IMR-90 (cell line): ENCODE data around the gene CDC42EP3.

ENCODE experiments used
- CEBPB ChIP-seq: IDR thresholded peaks from 2 replicates; pipeline ENCODE4 v1.6.1; 2012; ENCODE audit warnings: low read depth, low read length, improper control_type of control experiment
- CHD1 ChIP-seq: IDR thresholded peaks from 2 replicates; pipeline ENCODE4 v1.6.1; 2012; ENCODE audit warnings: low read depth, low read length, improper control_type of control experiment
- CTCF ChIP-seq: conservative IDR thresholded peaks from 2 replicates; pipeline ENCODE4 v1.5.1; 2012; ENCODE audit warnings: mild to moderate bottlenecking, low read depth, low read length, improper control_type of control experiment
- FOS ChIP-seq: fragments of 150-350 bp; IDR thresholded peaks from 2 replicates; pipeline ENCODE4 v1.6.1; 2016; ENCODE audit warnings: low read depth, low read length
- MXI1 ChIP-seq: IDR thresholded peaks from 2 replicates; pipeline ENCODE4 v1.6.1; 2012; ENCODE audit warnings: low read depth, mild to moderate bottlenecking, low read length, moderate library complexity, borderline replicate concordance
- NFE2L2 ChIP-seq: fragments of 150-350 bp; IDR thresholded peaks from 2 replicates; pipeline ENCODE4 v1.6.1; 2016; ENCODE audit warnings: low read depth, mild to moderate bottlenecking, low read length
- POLR2A ChIP-seq: IDR thresholded peaks from 2 replicates; pipeline ENCODE4 v1.6.1; 2012; ENCODE audit warnings: mild to moderate bottlenecking, low read depth, low read length
- RCOR1 ChIP-seq: IDR thresholded peaks from 2 replicates; pipeline ENCODE4 v1.6.1; 2012; ENCODE audit warnings: mild to moderate bottlenecking, low read length, improper control_type of control experiment; ENCODE audit not compliant: insufficient replicate concordance
- SMC3 ChIP-seq: fragments of 150-350 bp; IDR thresholded peaks from 2 replicates; pipeline ENCODE4 v1.6.1; 2016; ENCODE audit warnings: low read depth, mild to moderate bottlenecking, antibody characterized with exemption, low read length, moderate library complexity
- TF ChIP-seq, protein P1 (sequence below): fragments of 150-350 bp; IDR thresholded peaks from 2 replicates; pipeline ENCODE4 v1.6.1; 2017; ENCODE audit warnings: mild to moderate bottlenecking, antibody characterized with exemption, low read length, low read depth
- TF ChIP-seq, protein P2 (sequence below): fragments of 150-350 bp; IDR thresholded peaks from 2 replicates; pipeline ENCODE4 v1.6.1; 2016; ENCODE audit warnings: low read depth, mild to moderate bottlenecking, low read length, moderate library complexity, borderline replicate concordance

DNA sequence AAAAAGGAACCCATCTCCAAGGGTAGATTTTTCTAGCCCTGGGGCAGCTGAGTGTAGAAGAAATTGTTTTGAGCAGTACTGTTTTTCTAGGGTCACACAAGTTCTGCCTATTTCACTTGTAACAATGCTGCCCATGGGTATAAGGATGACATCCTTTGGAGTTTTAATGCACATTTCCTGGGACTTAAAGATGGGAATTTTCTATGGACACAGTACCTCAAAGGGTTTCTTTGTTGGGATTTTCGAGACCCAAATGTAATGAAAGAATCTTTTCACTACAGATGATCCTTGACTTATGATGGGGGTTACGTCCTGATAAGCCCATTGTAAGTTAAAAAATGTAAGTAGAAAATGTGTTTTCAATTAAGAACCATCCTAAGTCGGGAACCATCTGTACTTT is 31.8 kb downstream of the CDC42EP3 start:
- TF ChIP-seq POLR2A (no peak), NFE2L2 (no peak), CTCF (no peak), RCOR1 (no peak), SMC3 (no peak), FOS (no peak), CHD1 (no peak), MXI1 (no peak), CEBPB (no peak)
- TF ChIP-seq, protein P1, sequence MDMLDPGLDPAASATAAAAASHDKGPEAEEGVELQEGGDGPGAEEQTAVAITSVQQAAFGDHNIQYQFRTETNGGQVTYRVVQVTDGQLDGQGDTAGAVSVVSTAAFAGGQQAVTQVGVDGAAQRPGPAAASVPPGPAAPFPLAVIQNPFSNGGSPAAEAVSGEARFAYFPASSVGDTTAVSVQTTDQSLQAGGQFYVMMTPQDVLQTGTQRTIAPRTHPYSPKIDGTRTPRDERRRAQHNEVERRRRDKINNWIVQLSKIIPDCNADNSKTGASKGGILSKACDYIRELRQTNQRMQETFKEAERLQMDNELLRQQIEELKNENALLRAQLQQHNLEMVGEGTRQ: no peak
- TF ChIP-seq, protein P2, sequence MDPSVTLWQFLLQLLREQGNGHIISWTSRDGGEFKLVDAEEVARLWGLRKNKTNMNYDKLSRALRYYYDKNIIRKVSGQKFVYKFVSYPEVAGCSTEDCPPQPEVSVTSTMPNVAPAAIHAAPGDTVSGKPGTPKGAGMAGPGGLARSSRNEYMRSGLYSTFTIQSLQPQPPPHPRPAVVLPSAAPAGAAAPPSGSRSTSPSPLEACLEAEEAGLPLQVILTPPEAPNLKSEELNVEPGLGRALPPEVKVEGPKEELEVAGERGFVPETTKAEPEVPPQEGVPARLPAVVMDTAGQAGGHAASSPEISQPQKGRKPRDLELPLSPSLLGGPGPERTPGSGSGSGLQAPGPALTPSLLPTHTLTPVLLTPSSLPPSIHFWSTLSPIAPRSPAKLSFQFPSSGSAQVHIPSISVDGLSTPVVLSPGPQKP: no peak
